DOHH2 (cell line): ENCODE data around the gene TDRD9.

Source experiments
- EZH2phosphoT487 ChIP-seq: fragments of 200-600 bp; sonication (generic); IDR thresholded peaks from 2 replicates; pipeline ENCODE4 v1.6.1; 2017; ENCODE audit warnings: borderline replicate concordance, mild to moderate bottlenecking, antibody characterized with exemption, low read length, moderate library complexity, mixed read lengths
- TF ChIP-seq, protein P1 (sequence below): fragments of 200-600 bp; sonication (generic); IDR thresholded peaks from one replicate; pipeline ENCODE4 v1.5.1; 2014; ENCODE audit warnings: antibody characterized with exemption, mild to moderate bottlenecking, low read depth, low read length; ENCODE audit not compliant: poor library complexity, severe bottlenecking

DNA sequence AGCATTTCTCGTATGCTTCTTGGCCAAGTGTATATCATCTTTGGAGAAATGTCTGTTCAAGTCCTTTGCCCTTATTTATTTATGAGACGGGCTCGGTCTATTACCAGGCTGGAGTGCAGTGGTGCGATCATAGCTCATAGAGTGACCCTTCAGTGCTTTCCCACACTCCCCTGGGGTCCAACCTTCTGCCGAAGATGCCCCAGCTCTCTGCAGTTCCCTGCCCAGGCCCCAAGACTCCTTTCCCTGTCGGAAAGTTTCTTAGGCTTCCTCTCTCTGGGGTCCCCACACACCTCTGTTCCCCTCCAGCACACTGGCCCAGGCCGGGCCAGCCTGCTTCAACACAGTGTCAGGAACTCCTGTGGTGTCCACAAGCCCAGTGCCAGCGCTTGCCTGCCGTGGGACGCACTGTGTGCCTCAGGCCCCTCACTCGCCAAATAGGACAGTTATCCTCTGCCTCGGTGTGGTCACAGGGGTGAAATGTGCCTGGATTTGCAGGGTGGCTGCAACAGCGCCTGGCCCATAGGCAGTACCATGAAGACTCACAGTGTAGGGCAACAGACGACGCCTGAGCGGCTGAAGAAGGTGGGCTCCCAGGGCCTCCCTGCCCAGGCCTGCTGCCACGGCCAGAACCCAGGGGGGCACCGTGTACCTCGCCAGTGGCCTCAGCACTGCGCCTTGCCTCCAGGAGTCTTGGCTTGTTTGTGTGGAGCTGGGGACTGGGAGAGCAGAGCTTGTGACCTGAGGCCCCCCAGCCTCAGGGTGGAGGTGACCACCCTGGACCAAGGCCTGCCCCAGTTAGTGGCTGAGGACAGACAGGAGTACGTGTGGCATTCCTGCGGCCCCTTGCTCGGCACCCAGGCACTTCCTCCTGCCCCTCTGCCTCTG is 152.4 kb downstream of the TDRD9 start:
- TF ChIP-seq, protein P1, sequence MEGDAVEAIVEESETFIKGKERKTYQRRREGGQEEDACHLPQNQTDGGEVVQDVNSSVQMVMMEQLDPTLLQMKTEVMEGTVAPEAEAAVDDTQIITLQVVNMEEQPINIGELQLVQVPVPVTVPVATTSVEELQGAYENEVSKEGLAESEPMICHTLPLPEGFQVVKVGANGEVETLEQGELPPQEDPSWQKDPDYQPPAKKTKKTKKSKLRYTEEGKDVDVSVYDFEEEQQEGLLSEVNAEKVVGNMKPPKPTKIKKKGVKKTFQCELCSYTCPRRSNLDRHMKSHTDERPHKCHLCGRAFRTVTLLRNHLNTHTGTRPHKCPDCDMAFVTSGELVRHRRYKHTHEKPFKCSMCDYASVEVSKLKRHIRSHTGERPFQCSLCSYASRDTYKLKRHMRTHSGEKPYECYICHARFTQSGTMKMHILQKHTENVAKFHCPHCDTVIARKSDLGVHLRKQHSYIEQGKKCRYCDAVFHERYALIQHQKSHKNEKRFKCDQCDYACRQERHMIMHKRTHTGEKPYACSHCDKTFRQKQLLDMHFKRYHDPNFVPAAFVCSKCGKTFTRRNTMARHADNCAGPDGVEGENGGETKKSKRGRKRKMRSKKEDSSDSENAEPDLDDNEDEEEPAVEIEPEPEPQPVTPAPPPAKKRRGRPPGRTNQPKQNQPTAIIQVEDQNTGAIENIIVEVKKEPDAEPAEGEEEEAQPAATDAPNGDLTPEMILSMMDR, result no peak
- no peak for TF ChIP-seq EZH2phosphoT487
